Measurements from ENCODE around the gene PLSCR2. TPM values are rescaled to one million over a fixed set of nuclear protein-coding genes. Genes with fewer than 3 reads are reported as not detected.

PLSCR2 gene
- total RNA-seq (under 1 TPM in 1 of 2 donors, not detected in 1; 0.22 TPM), polyA plus RNA-seq (ENCODE audit: insufficient read length in 2 of 2) (under 1 TPM in 1 of 2 donors, not detected in 1; 0.30 TPM)
- long read RNA-seq, donor 1: 0 reads
- long read RNA-seq, donor 2: 0 reads
- long read RNA-seq, donor 3: 0 reads
- long read RNA-seq, donor 4: 0 reads

- peaks cover 7% of the 10 kb centered on the region for H3K4me1 ChIP-seq (ENCODE audit: control insufficient read depth, insufficient read depth, low read length)
- H3K27me3 ChIP-seq (ENCODE audit: control insufficient read depth, insufficient read depth, low read length): peaks cover 2% of the 10 kb centered on the region
- H3K36me3 ChIP-seq (ENCODE audit: control insufficient read depth, insufficient read depth, low read length): no peaks in the 10 kb centered on the region
- no peaks in the 10 kb centered on the region for H3K9me3 ChIP-seq (ENCODE audit: control insufficient read depth, insufficient read depth, low read length)
- peak in 5 of 6 donors; percentile 2 to 54 (median 7) for DNase-seq (ENCODE audit: low read depth in 4 of 6, low spot score in 6 of 6)
- 6% methylated on average over 49 of the region's 51 CpGs for WGBS (ENCODE audit: insufficient coverage)
- H3K4me3 ChIP-seq (ENCODE audit: low read depth, low read length): peak within 1 kb of the TSS; percentile 64
- H3K27ac ChIP-seq (ENCODE audit: low read depth, low read length): no peak within 1 kb of the TSS
These were observed at the start of gene PLSCR2 for GRCh38 chr3:146469150-146470017. Gene PLSCR2 (minus strand): TSS chr3:146469561. CDS start chr3:146459904, 9,657 bp downstream.

- 89% methylated on average over 1 of the region's 4 CpGs for WGBS (ENCODE audit: insufficient coverage)
- no peak for DNase-seq (ENCODE audit: low read depth in 4 of 6, low spot score in 6 of 6)
These were observed 48.5 kb upstream of the PLSCR2 start for GRCh38 chr3:146517684-146518435.

GRCh38 chr3:146513386-146514051 lies 44.2 kb upstream of the PLSCR2 start:
- H3K4me3 ChIP-seq (ENCODE audit: low read depth, low read length): no peak overlapping the region
- H3K9me3 ChIP-seq (ENCODE audit: control insufficient read depth, insufficient read depth, low read length): no peaks in the 10 kb centered on the region
- H3K27me3 ChIP-seq (ENCODE audit: control insufficient read depth, insufficient read depth, low read length): no peaks in the 10 kb centered on the region
- H3K4me1 ChIP-seq (ENCODE audit: control insufficient read depth, insufficient read depth, low read length): no peaks in the 10 kb centered on the region
- H3K36me3 ChIP-seq (ENCODE audit: control insufficient read depth, insufficient read depth, low read length): peaks cover 3% of the 10 kb centered on the region
- WGBS (ENCODE audit: insufficient coverage): no CpG with 5 or more reads among the region's 2 CpGs
- no peak for DNase-seq (ENCODE audit: low read depth in 4 of 6, low spot score in 6 of 6)
- no peak overlapping the region for H3K27ac ChIP-seq (ENCODE audit: low read depth, low read length)

More at GRCh38 chr3:146517684-146518435, 48.5 kb upstream of the PLSCR2 start:
- H3K4me3 ChIP-seq (ENCODE audit: low read depth, low read length): no peak overlapping the region
- H3K4me1 ChIP-seq (ENCODE audit: control insufficient read depth, insufficient read depth, low read length): no peaks in the 10 kb centered on the region
- H3K36me3 ChIP-seq (ENCODE audit: control insufficient read depth, insufficient read depth, low read length): peaks cover 3% of the 10 kb centered on the region
- H3K27ac ChIP-seq (ENCODE audit: low read depth, low read length): no peak overlapping the region
- H3K27me3 ChIP-seq (ENCODE audit: control insufficient read depth, insufficient read depth, low read length): no peaks in the 10 kb centered on the region
- no peaks in the 10 kb centered on the region for H3K9me3 ChIP-seq (ENCODE audit: control insufficient read depth, insufficient read depth, low read length)

- no peak for DNase-seq (ENCODE audit: low read depth in 4 of 6, low spot score in 6 of 6)
- Histone ChIP-seq H3K27ac (ENCODE audit: low read depth, low read length) (no peak overlapping the region), H3K4me3 (ENCODE audit: low read depth, low read length) (no peak overlapping the region), H3K9me3 (ENCODE audit: control insufficient read depth, insufficient read depth, low read length) (no peaks in the 10 kb centered on the region), H3K36me3 (ENCODE audit: control insufficient read depth, insufficient read depth, low read length) (peaks cover 3% of the 10 kb centered on the region), H3K4me1 (ENCODE audit: control insufficient read depth, insufficient read depth, low read length) (no peaks in the 10 kb centered on the region), H3K27me3 (ENCODE audit: control insufficient read depth, insufficient read depth, low read length) (no peaks in the 10 kb centered on the region)
- no CpG with 5 or more reads among the region's 3 CpGs for WGBS (ENCODE audit: insufficient coverage)
These were observed 42.2 kb upstream of the PLSCR2 start for GRCh38 chr3:146511402-146512134.

GRCh38 chr3:146507331-146508120 lies 38.2 kb upstream of the PLSCR2 start:
- WGBS (ENCODE audit: insufficient coverage): no CpG with 5 or more reads among the region's 1 CpG
- H3K27ac ChIP-seq (ENCODE audit: low read depth, low read length): no peak overlapping the region
- no peaks in the 10 kb centered on the region for H3K36me3 ChIP-seq (ENCODE audit: control insufficient read depth, insufficient read depth, low read length)
- H3K27me3 ChIP-seq (ENCODE audit: control insufficient read depth, insufficient read depth, low read length): no peaks in the 10 kb centered on the region
- no peaks in the 10 kb centered on the region for H3K9me3 ChIP-seq (ENCODE audit: control insufficient read depth, insufficient read depth, low read length)
- DNase-seq (ENCODE audit: low read depth in 4 of 6, low spot score in 6 of 6): no peak
- no peak overlapping the region for H3K4me3 ChIP-seq (ENCODE audit: low read depth, low read length)
- H3K4me1 ChIP-seq (ENCODE audit: control insufficient read depth, insufficient read depth, low read length): no peaks in the 10 kb centered on the region

- DNase-seq (ENCODE audit: low read depth in 4 of 6, low spot score in 6 of 6): no peak
- Histone ChIP-seq H3K36me3 (ENCODE audit: control insufficient read depth, insufficient read depth, low read length) (no peaks in the 10 kb centered on the region), H3K27ac (ENCODE audit: low read depth, low read length) (no peak overlapping the region), H3K9me3 (ENCODE audit: control insufficient read depth, insufficient read depth, low read length) (no peaks in the 10 kb centered on the region), H3K4me1 (ENCODE audit: control insufficient read depth, insufficient read depth, low read length) (no peaks in the 10 kb centered on the region), H3K27me3 (ENCODE audit: control insufficient read depth, insufficient read depth, low read length) (no peaks in the 10 kb centered on the region), H3K4me3 (ENCODE audit: low read depth, low read length) (no peak overlapping the region)
- WGBS (ENCODE audit: insufficient coverage): no CpG with 5 or more reads among the region's 1 CpG
These were observed 36.2 kb upstream of the PLSCR2 start for GRCh38 chr3:146505516-146505915.

GRCh38 chr3:146504498-146505197 lies 35.3 kb upstream of the PLSCR2 start:
- Histone ChIP-seq H3K27ac (ENCODE audit: low read depth, low read length) (no peak overlapping the region), H3K4me1 (ENCODE audit: control insufficient read depth, insufficient read depth, low read length) (no peaks in the 10 kb centered on the region), H3K9me3 (ENCODE audit: control insufficient read depth, insufficient read depth, low read length) (no peaks in the 10 kb centered on the region), H3K4me3 (ENCODE audit: low read depth, low read length) (no peak overlapping the region), H3K27me3 (ENCODE audit: control insufficient read depth, insufficient read depth, low read length) (no peaks in the 10 kb centered on the region), H3K36me3 (ENCODE audit: control insufficient read depth, insufficient read depth, low read length) (no peaks in the 10 kb centered on the region)
- DNase-seq (ENCODE audit: low read depth in 4 of 6, low spot score in 6 of 6): no peak
- WGBS (ENCODE audit: insufficient coverage): no CpG with 5 or more reads among the region's 3 CpGs

- 100% methylated on average over 8 of the region's 12 CpGs for WGBS (ENCODE audit: insufficient coverage)
- Histone ChIP-seq H3K9me3 (ENCODE audit: control insufficient read depth, insufficient read depth, low read length) (no peaks in the 10 kb centered on the region), H3K27me3 (ENCODE audit: control insufficient read depth, insufficient read depth, low read length) (no peaks in the 10 kb centered on the region), H3K4me1 (ENCODE audit: control insufficient read depth, insufficient read depth, low read length) (no peaks in the 10 kb centered on the region), H3K4me3 (ENCODE audit: low read depth, low read length) (no peak overlapping the region), H3K27ac (ENCODE audit: low read depth, low read length) (no peak overlapping the region), H3K36me3 (ENCODE audit: control insufficient read depth, insufficient read depth, low read length) (no peaks in the 10 kb centered on the region)
- no peak for DNase-seq (ENCODE audit: low read depth in 4 of 6, low spot score in 6 of 6)
These were observed 34.3 kb upstream of the PLSCR2 start for GRCh38 chr3:146503461-146504202.

Measured in spinal cord (tissue), 10 donors.